ENCODE results near the gene C4A.
"Not testable (repeated sequence)": the region's sequence is repeated elsewhere in the genome, so short reads cannot be mapped to it uniquely, and the experiment has no call there.

DNA sequence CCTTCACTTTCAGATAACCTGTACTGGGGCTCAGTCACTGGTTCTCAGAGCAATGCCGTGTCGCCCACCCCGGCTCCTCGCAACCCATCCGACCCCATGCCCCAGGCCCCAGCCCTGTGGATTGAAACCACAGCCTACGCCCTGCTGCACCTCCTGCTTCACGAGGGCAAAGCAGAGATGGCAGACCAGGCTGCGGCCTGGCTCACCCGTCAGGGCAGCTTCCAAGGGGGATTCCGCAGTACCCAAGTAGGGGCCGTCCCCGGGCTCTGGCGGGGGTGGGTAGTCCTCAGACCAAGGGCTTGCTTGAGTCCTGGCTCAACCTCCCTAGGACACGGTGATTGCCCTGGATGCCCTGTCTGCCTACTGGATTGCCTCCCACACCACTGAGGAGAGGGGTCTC lies 47.7 kb downstream of the C4A start:
- TF ChIP-seq, protein P1, sequence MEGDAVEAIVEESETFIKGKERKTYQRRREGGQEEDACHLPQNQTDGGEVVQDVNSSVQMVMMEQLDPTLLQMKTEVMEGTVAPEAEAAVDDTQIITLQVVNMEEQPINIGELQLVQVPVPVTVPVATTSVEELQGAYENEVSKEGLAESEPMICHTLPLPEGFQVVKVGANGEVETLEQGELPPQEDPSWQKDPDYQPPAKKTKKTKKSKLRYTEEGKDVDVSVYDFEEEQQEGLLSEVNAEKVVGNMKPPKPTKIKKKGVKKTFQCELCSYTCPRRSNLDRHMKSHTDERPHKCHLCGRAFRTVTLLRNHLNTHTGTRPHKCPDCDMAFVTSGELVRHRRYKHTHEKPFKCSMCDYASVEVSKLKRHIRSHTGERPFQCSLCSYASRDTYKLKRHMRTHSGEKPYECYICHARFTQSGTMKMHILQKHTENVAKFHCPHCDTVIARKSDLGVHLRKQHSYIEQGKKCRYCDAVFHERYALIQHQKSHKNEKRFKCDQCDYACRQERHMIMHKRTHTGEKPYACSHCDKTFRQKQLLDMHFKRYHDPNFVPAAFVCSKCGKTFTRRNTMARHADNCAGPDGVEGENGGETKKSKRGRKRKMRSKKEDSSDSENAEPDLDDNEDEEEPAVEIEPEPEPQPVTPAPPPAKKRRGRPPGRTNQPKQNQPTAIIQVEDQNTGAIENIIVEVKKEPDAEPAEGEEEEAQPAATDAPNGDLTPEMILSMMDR (IDR thresholded peaks at IDR 0.05; ENCODE audit: low read depth, low read length), result not testable (repeated sequence)
- TF ChIP-seq, protein P2, sequence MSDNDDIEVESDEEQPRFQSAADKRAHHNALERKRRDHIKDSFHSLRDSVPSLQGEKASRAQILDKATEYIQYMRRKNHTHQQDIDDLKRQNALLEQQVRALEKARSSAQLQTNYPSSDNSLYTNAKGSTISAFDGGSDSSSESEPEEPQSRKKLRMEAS (IDR thresholded peaks at IDR 0.05; ENCODE audit: low read depth, low read length), result not testable (repeated sequence)
- TF ChIP-seq MYC (IDR thresholded peaks at IDR 0.05; ENCODE audit: low read depth, low read length), result not testable (repeated sequence)
